GM18519 (cell line): Measurements from ENCODE around the gene CHRNA3.
"Not testable (repeated sequence)": the region's sequence is repeated elsewhere in the genome, so short reads cannot be mapped to it uniquely, and the experiment has no call there.

Source experiments
- ATAC-seq: cut with Tn5 transposase; IDR thresholded peaks from one replicate; pipeline ENCODE4 v1.9.1; 2021; ENCODE audit warnings: mild to moderate bottlenecking, moderate library complexity; ENCODE audit not compliant: unreplicated experiment, low FRiP score

Gene CHRNA3

GRCh38 chr15:78565951-78566774 is 54.6 kb downstream of the CHRNA3 start:
- ATAC-seq, result no peak

GRCh38 chr15:78565097-78565950 is 55.5 kb downstream of the CHRNA3 start, which contains the start of gene CHRNA5:
Gene CHRNA5, plus strand, starts transcription at chr15:78565520. Its CDS starts 200 bp downstream, at chr15:78565720.
- no peak for ATAC-seq

GRCh38 chr15:78564743-78565096 is 56.1 kb downstream of the CHRNA3 start:
- no peak for ATAC-seq

- no peak for ATAC-seq
Measured at GRCh38 chr15:78563092-78563491, 57.7 kb downstream of the CHRNA3 start.

GRCh38 chr15:78561490-78561889 is 59.3 kb downstream of the CHRNA3 start:
- no peak for ATAC-seq

- not testable (repeated sequence) for ATAC-seq
Measured at GRCh38 chr15:78560201-78560600, 60.6 kb downstream of the CHRNA3 start.

GRCh38 chr15:78552597-78552996 is 68.2 kb downstream of the CHRNA3 start:
- ATAC-seq, result no peak

- ATAC-seq, result no peak
Measured at GRCh38 chr15:78551902-78552301, 68.9 kb downstream of the CHRNA3 start.

GRCh38 chr15:78550815-78551214 is 70.0 kb downstream of the CHRNA3 start:
- ATAC-seq, result no peak

- ATAC-seq, result no peak
Measured at GRCh38 chr15:78550194-78550593, 70.6 kb downstream of the CHRNA3 start.
